H1 (cell line): ENCODE results near the gene ARSB. TPM values are rescaled to one million over a fixed set of nuclear protein-coding genes. Genes with fewer than 3 reads are reported as not detected.

Experiments used
- CTCF ChIA-PET: fragments of 300-600 bp; sonication (Branson Sonifier 250); formaldehyde crosslinking; loops from one replicate; lab custom pipeline; 2021; ENCODE audit not compliant: partially characterized antibody; lab: Charles Lee
- POLR2A ChIA-PET: fragments of 300-600 bp; sonication (Branson Sonifier 250); formaldehyde crosslinking; loops from one replicate; lab custom pipeline; 2021; ENCODE audit warnings: inconsistent platforms; ENCODE audit not compliant: partially characterized antibody; lab: Charles Lee
- DNase-seq, 2 experiments: peaks; one replicate each; pipeline versions ENCODE4 v3.0.0 to v3.0.0-alpha.2; 2010 to 2022; ENCODE audit warnings: low spot score in 2 of 2, low read depth in 1 of 2, mixed read lengths in 1 of 2
- FAIRE-seq: peaks from 2 replicates; lab custom pipeline; 2011; peaks lifted over from hg19 to GRCh38; lab: Jason Lieb, UNC
- H2AFZ ChIP-seq: 2 replicates; pipeline ENCODE4 v1.8.1; 2012; ENCODE audit warnings: low read length, inconsistent platforms
- H2AK5ac ChIP-seq: 2 replicates; pipeline ENCODE4 v1.6.1; 2013; ENCODE audit warnings: low read depth, low read length
- H2BK120ac ChIP-seq: replicated peaks from 2 replicates; pipeline ENCODE3; 2013; ENCODE audit warnings: low read depth, low read length, inconsistent platforms
- H2BK12ac ChIP-seq: 2 replicates; pipeline ENCODE4 v1.6.1; 2013; ENCODE audit warnings: low read depth, low read length
- H2BK15ac ChIP-seq: 2 replicates; pipeline ENCODE4 v1.6.1; 2013; ENCODE audit warnings: low read length
- H2BK20ac ChIP-seq: 2 replicates; pipeline ENCODE4 v1.6.1; 2013; ENCODE audit warnings: low read length
- H2BK5ac ChIP-seq: 2 replicates; pipeline ENCODE4 v1.6.1; 2013; ENCODE audit warnings: low read depth, low read length
- H3K14ac ChIP-seq: 2 replicates; pipeline ENCODE4 v1.6.1; 2013; ENCODE audit warnings: inconsistent platforms; ENCODE audit not compliant: insufficient read length
- H3K18ac ChIP-seq: 2 replicates; pipeline ENCODE4 v1.6.1; 2013; ENCODE audit warnings: low read length; ENCODE audit errors: extremely low read depth
- H3K23ac ChIP-seq: 2 replicates; pipeline ENCODE4 v1.6.1; 2013; ENCODE audit warnings: inconsistent platforms; ENCODE audit not compliant: insufficient read length
- H3K23me2 ChIP-seq: 2 replicates; pipeline ENCODE4 v1.6.1; 2013; ENCODE audit warnings: low read depth, low read length
- H3K27ac ChIP-seq: 2 replicates; pipeline ENCODE4 v1.6.1; 2011; ENCODE audit warnings: low read depth, low read length, inconsistent platforms
- H3K27me3 ChIP-seq, 4 experiments: replicated peaks in 1 of 4; 1 replicate in 1 of 4; 2 replicates in 3 of 4; pipeline versions ENCODE4 v1.6.1 to v1.8.1; 2011 to 2013; ENCODE audit warnings: low read length in 3 of 4, mild to moderate bottlenecking in 3 of 4, inconsistent platforms in 2 of 4, mixed read lengths in 2 of 4, moderate library complexity in 1 of 4; ENCODE audit not compliant: control insufficient read depth in 3 of 4, insufficient read depth in 3 of 4; ENCODE audit errors: extremely low read depth in 1 of 4
- H3K36me3 ChIP-seq, 4 experiments: 2 replicates each; pipeline versions ENCODE4 v1.6.1 to v1.8.1; 2011 to 2013; ENCODE audit warnings: mild to moderate bottlenecking in 4 of 4, low read length in 3 of 4, moderate library complexity in 2 of 4, control low read depth in 1 of 4, inconsistent platforms in 1 of 4; ENCODE audit not compliant: insufficient read depth in 4 of 4, control insufficient read depth in 2 of 4
- H3K4ac ChIP-seq: replicated peaks from 2 replicates; pipeline ENCODE3; 2013; ENCODE audit warnings: low read length, low read depth, mixed read lengths, inconsistent platforms; ENCODE audit not compliant: insufficient read length
- H3K4me1 ChIP-seq, 4 experiments: replicated peaks in 1 of 4; 1 replicate in 1 of 4; 2 replicates in 3 of 4; pipeline versions ENCODE4 v1.6.1 to v1.8.1; 2011 to 2013; ENCODE audit warnings: low read length in 3 of 4, inconsistent platforms in 2 of 4, mixed read lengths in 1 of 4; ENCODE audit not compliant: insufficient read depth in 4 of 4, control insufficient read depth in 3 of 4
- H3K4me2 ChIP-seq, 2 experiments: 2 replicates each; pipeline versions ENCODE4 v1.6.1 to v1.8.1; 2011 to 2013; ENCODE audit warnings: low read depth in 2 of 2, low read length in 2 of 2, control low read depth in 1 of 2, inconsistent platforms in 1 of 2, mild to moderate bottlenecking in 1 of 2; ENCODE audit not compliant: insufficient read depth in 1 of 2
- H3K4me3 ChIP-seq, 4 experiments: fragments of 200-600, 300-600 bp in 1 of 4; sonication (generic), shearing (Covaris generic), sonication (Bioruptor Twin) in 1 of 4; 2 replicates each; pipeline versions ENCODE4 v1.5.1 to v1.8.1; 2011 to 2016; ENCODE audit warnings: low read length in 4 of 4, low read depth in 3 of 4, control low read depth in 2 of 4, inconsistent platforms in 2 of 4, mild to moderate bottlenecking in 2 of 4, mixed read lengths in 1 of 4, moderate library complexity in 1 of 4; ENCODE audit not compliant: insufficient read depth in 2 of 4; ENCODE audit errors: extremely low read depth in 1 of 4
- H3K56ac ChIP-seq: replicated peaks from 2 replicates; pipeline ENCODE3; 2013; ENCODE audit warnings: low read depth, mild to moderate bottlenecking, mixed read lengths, low read length, inconsistent platforms; ENCODE audit not compliant: insufficient read length
- H3K79me1 ChIP-seq: 2 replicates; pipeline ENCODE4 v1.6.1; 2013; ENCODE audit warnings: low read depth, low read length, control low read depth
- H3K79me2 ChIP-seq, 2 experiments: 2 replicates each; pipeline versions ENCODE4 v1.6.1 to v1.8.1; 2012 to 2013; ENCODE audit warnings: low read length in 2 of 2, mild to moderate bottlenecking in 2 of 2, inconsistent platforms in 1 of 2; ENCODE audit not compliant: insufficient read depth in 2 of 2, control insufficient read depth in 1 of 2
- H3K9ac ChIP-seq, 4 experiments: replicated peaks in 1 of 4; 1 replicate in 1 of 4; 2 replicates in 3 of 4; pipeline versions ENCODE4 v1.6.1 to v1.8.1; 2011 to 2013; ENCODE audit warnings: low read depth in 3 of 4, low read length in 3 of 4, control low read depth in 2 of 4, mild to moderate bottlenecking in 2 of 4, moderate library complexity in 2 of 4, inconsistent platforms in 1 of 4; ENCODE audit errors: extremely low read depth in 1 of 4
- H3K9me3 ChIP-seq, 2 experiments: 2 replicates each; pipeline versions ENCODE4 v1.6.1 to v1.8.1; 2012 to 2013; ENCODE audit warnings: mild to moderate bottlenecking in 2 of 2, moderate library complexity in 2 of 2, control low read depth in 1 of 2, inconsistent platforms in 1 of 2, low read depth in 1 of 2, low read length in 1 of 2, mixed read lengths in 1 of 2; ENCODE audit not compliant: insufficient read depth in 2 of 2
- H4K20me1 ChIP-seq, 2 experiments: replicated peaks in 1 of 2; 2 replicates each; pipeline versions ENCODE3 to v1.8.1; 2011 to 2013; ENCODE audit warnings: inconsistent platforms in 2 of 2, low read length in 2 of 2, mild to moderate bottlenecking in 1 of 2; ENCODE audit not compliant: insufficient read depth in 2 of 2, control insufficient read depth in 1 of 2
- H4K5ac ChIP-seq: 2 replicates; pipeline ENCODE4 v1.6.1; 2013; ENCODE audit warnings: low read length, low read depth, mixed read lengths, inconsistent platforms; ENCODE audit not compliant: insufficient read length
- H4K8ac ChIP-seq: 2 replicates; pipeline ENCODE4 v1.8.0; 2013; ENCODE audit warnings: mild to moderate bottlenecking, moderate library complexity, low read length, inconsistent platforms; ENCODE audit not compliant: insufficient read depth; ENCODE audit errors: extremely low read depth
- H4K91ac ChIP-seq: replicated peaks from 2 replicates; pipeline ENCODE3; 2013; ENCODE audit warnings: low read length, mixed read lengths, inconsistent platforms; ENCODE audit not compliant: insufficient read length
- BRCA1 ChIP-seq: IDR thresholded peaks from 2 replicates; pipeline ENCODE4 v1.6.1; 2012; ENCODE audit warnings: low read depth, low read length, improper control_type of control experiment
- CHD2 ChIP-seq: IDR thresholded peaks from 2 replicates; pipeline ENCODE4 v1.6.1; 2012; ENCODE audit warnings: low read length, improper control_type of control experiment
- CREB1 ChIP-seq: IDR thresholded peaks from 2 replicates; pipeline ENCODE4 v1.6.1; 2012; ENCODE audit warnings: inconsistent platforms
- CTBP2 ChIP-seq: IDR thresholded peaks from 2 replicates; pipeline ENCODE4 v1.7.0; 2011; ENCODE audit warnings: borderline replicate concordance, mild to moderate bottlenecking, moderate library complexity, mixed read lengths, low read length; ENCODE audit not compliant: insufficient read depth, insufficient read length
- E2F6 ChIP-seq: IDR thresholded peaks from 2 replicates; pipeline ENCODE4 v1.6.1; 2012; ENCODE audit warnings: inconsistent platforms
- JUN ChIP-seq: IDR thresholded peaks from 2 replicates; pipeline ENCODE4 v1.6.1; 2011; ENCODE audit warnings: low read depth, mild to moderate bottlenecking, improper control_type of control experiment, low read length
- JUND ChIP-seq: IDR thresholded peaks from 2 replicates; pipeline ENCODE4 v1.6.1; 2011; ENCODE audit warnings: mild to moderate bottlenecking, improper control_type of control experiment, low read length
- KDM5A ChIP-seq: fragments of 200-600 bp; IDR thresholded peaks from 2 replicates; pipeline ENCODE4 v1.7.1; 2012; ENCODE audit warnings: mild to moderate bottlenecking, low read length, inconsistent platforms, mixed read lengths
- NRF1 ChIP-seq: IDR thresholded peaks from 2 replicates; pipeline ENCODE4 v1.6.1; 2011; ENCODE audit warnings: mild to moderate bottlenecking, low read depth, low read length, improper control_type of control experiment
- SP1 ChIP-seq: IDR thresholded peaks from 2 replicates; pipeline ENCODE4 v1.6.1; 2011; ENCODE audit warnings: low read depth, low read length
- TAF1 ChIP-seq: IDR thresholded peaks from 2 replicates; pipeline ENCODE4 v1.6.1; 2011; ENCODE audit warnings: mild to moderate bottlenecking, low read depth, low read length
- TAF7 ChIP-seq: optimal IDR thresholded peaks from 2 replicates; pipeline ENCODE3; 2011; ENCODE audit warnings: low read depth, mild to moderate bottlenecking, inconsistent platforms, low read length, moderate library complexity, borderline replicate concordance
- YY1 ChIP-seq: IDR thresholded peaks from 2 replicates; pipeline ENCODE4 v1.6.1; 2011; ENCODE audit warnings: low read depth, mild to moderate bottlenecking, low read length
- ZNF274 ChIP-seq: IDR thresholded peaks from 2 replicates; pipeline ENCODE4 v1.7.0; 2012; ENCODE audit warnings: low read length, borderline replicate concordance; ENCODE audit errors: extremely low read depth
- WGBS, 2 experiments: shearing (Covaris generic) in 1 of 2; methylation state at CpG; one replicate each; pipeline versions ENCODE4 v1.1.6 to v1.1.7; 2013 to 2015; ENCODE audit warnings: low lambda C conversion rate in 2 of 2, mixed read lengths in 2 of 2, inconsistent platforms in 1 of 2, low coverage in 1 of 2, missing lambda C conversion rate in 1 of 2; ENCODE audit not compliant: insufficient replicate concordance in 2 of 2, insufficient coverage in 1 of 2, insufficient read length in 1 of 2; ENCODE audit errors: extremely low coverage in 1 of 2, missing lambda C conversion rate in 1 of 2; 5-methylcytosine and 5-hydroxymethylcytosine counted together
- polyA plus RNA-seq, 7 experiments: library from polyadenylated mRNA; depleted of rRNA in 3 of 7; stranded (reverse) in 5 of 7; unstranded in 2 of 7; fragments of >200 nt in 5 of 7; fragments of 200-250 nt in 2 of 7; gene quantifications; 1 replicate in 5 of 7; 2 replicates in 1 of 7; 4 replicates in 1 of 7; pipeline versions ENCODE4 v1.2.1 to v1.2.3, GENCODE V29; 2011 to 2013; ENCODE audit warnings: missing spikeins in 2 of 7, mixed read lengths in 2 of 7
- total RNA-seq: library from RNA; stranded (reverse); fragmentation: NEBNext Ultra II Directional; extraction: Animal tissue kit (Norgen Biotek cat#: 25700); gene quantifications from 2 replicates; pipeline ENCODE4 v1.2.1, GENCODE V29; 2021

ARSB gene
- total and polyA plus RNA-seq, 2 of the 8 experiments (the other 6 are each of a cell fraction or from before 2014, with no cell fraction given), result 6.4 to 13.9 TPM

- Histone ChIP-seq H3K18ac (no peak overlapping the region), H4K5ac (no peak overlapping the region), H4K20me1 (no peaks in the 10 kb centered on the region), H3K4ac (no peak overlapping the region), H2BK15ac (no peak overlapping the region), H3K4me3 (no peak overlapping the region), H3K79me1 (no peaks in the 10 kb centered on the region), H4K91ac (no peak overlapping the region), H3K4me2 (no peak overlapping the region), H3K9me3 (peaks cover 5 to 8% of the 10 kb centered on the region in 2 experiments; a peak in 3 of 4 replicates), H2AFZ (no peak overlapping the region), H3K79me2 (no peaks in the 10 kb centered on the region; a peak in 1 of 4 replicates), H3K23me2 (no peaks in the 10 kb centered on the region), H3K9ac (no peak overlapping the region), H3K56ac (no peak overlapping the region), H2BK120ac (no peak overlapping the region), H3K14ac (no peak overlapping the region), H3K27me3 (no peaks in the 10 kb centered on the region), H3K23ac (no peak overlapping the region), H3K27ac (no peak overlapping the region), H3K4me1 (no peaks in the 10 kb centered on the region; a peak in 1 of 7 replicates), H2BK12ac (no peak overlapping the region), H2AK5ac (no peak overlapping the region), H2BK5ac (no peak overlapping the region), H4K8ac (peak overlapping the region; percentile 31; the same call in 1 of the 2 replicates), H2BK20ac (no peak overlapping the region), H3K36me3 (no peaks in the 10 kb centered on the region)
- ChIA-PET CTCF (no interaction called here), POLR2A (interaction anchor here (1.4 kb wide), 1 partner anchor 9 kb away, joined by 3 read pairs; no protein-coding TSS in a partner anchor)
- DNase-seq (no peak), FAIRE-seq (no peak)
- 91% methylated on average over 10 of the region's 10 CpGs; no CpG with 5 or more reads in 1 of the 2 experiments for WGBS, 2 experiments
- TF ChIP-seq JUND (no peak), SP1 (no peak), BRCA1 (no peak), JUN (no peak), CREB1 (no peak), CHD2 (no peak), E2F6 (no peak), YY1 (no peak), CTBP2 (no peak), TAF1 (no peak), KDM5A (no peak), NRF1 (no peak), ZNF274 (no peak), TAF7 (no peak)
Measured at GRCh38 chr5:78805474-78806124, 179.5 kb downstream of the ARSB start.
